Activated naive CD4-positive, alpha-beta T cell treated with anti-CD3 and anti-CD28 coated beads, Interleukin-2, amount 50 U/mL, for 72 hours (primary cell): ENCODE measurements around the gene OR5H2. TPM values are rescaled to one million over a fixed set of nuclear protein-coding genes. Genes with fewer than 3 reads are reported as not detected.
"Not testable (repeated sequence)": the region's sequence is repeated elsewhere in the genome, so short reads cannot be mapped to it uniquely, and the experiment has no call there.

Experiments
- ATAC-seq, 2 donors: fragments of 150-1000 bp; cut with Tn5 transposase; 2 replicates each; pipeline ENCODE4 v1.10.0; 2021; ENCODE audit warnings: mild to moderate bottlenecking in 2 of 2, moderate library complexity in 2 of 2
- DNase-seq, 2 donors: peaks; one replicate each; pipeline ENCODE4 v3.0.0; 2021 to 2022; ENCODE audit warnings: low spot score in 2 of 2
- H3K27ac Mint-ChIP-seq, 2 donors: one replicate each; pipeline ENCODE4 v1.8.0; 2022; ENCODE audit warnings: mild to moderate bottlenecking in 2 of 2, mixed read lengths in 2 of 2
- H3K36me3 Mint-ChIP-seq, 2 donors: one replicate each; pipeline ENCODE4 v1.8.0; 2022; ENCODE audit warnings: mixed read lengths in 2 of 2
- H3K9me3 Mint-ChIP-seq, 2 donors: one replicate each; pipeline ENCODE4 v1.8.0; 2022; ENCODE audit warnings: mixed read lengths in 2 of 2
- total RNA-seq, 2 donors: library from RNA; stranded (reverse); gene quantifications; one replicate each; pipeline ENCODE4 v1.2.3, GENCODE V29; 2022

OR5H2 gene
- total RNA-seq: not detected

GRCh38 chr3:98282205-98282604, at the start of gene OR5H2:
TSS of gene OR5H2 (plus strand) at chr3:98282505. CDS start at chr3:98282903, 398 bp downstream.
- peaks cover 0 to 3% of the 10 kb centered on the region in 2 donors for H3K9me3 Mint-ChIP-seq
- DNase-seq (no peak), ATAC-seq (no peak)
- no peak within 1 kb of the TSS for H3K27ac Mint-ChIP-seq
- no peaks in the 10 kb centered on the region for H3K36me3 Mint-ChIP-seq

- DNase-seq: no peak
- Mint-ChIP-seq H3K27ac (no peak overlapping the region), H3K36me3 (no peaks in the 10 kb centered on the region), H3K9me3 (peaks cover 0 to 4% of the 10 kb centered on the region in 2 donors)
- no peak for ATAC-seq
These were observed 48.8 kb upstream of the OR5H2 start for GRCh38 chr3:98233468-98233867.

- H3K27ac Mint-ChIP-seq: no peak overlapping the region
- no peaks in the 10 kb centered on the region for H3K36me3 Mint-ChIP-seq
- no peak for DNase-seq
- no peaks in the 10 kb centered on the region for H3K9me3 Mint-ChIP-seq
- no peak for ATAC-seq
These were observed 42.2 kb upstream of the OR5H2 start for GRCh38 chr3:98240131-98240530.

GRCh38 chr3:98242155-98242554, 40.1 kb upstream of the OR5H2 start:
- ATAC-seq (no peak), DNase-seq (no peak)
- Mint-ChIP-seq H3K36me3 (no peaks in the 10 kb centered on the region), H3K9me3 (no peaks in the 10 kb centered on the region), H3K27ac (no peak overlapping the region)

GRCh38 chr3:98243843-98244242, 38.5 kb upstream of the OR5H2 start:
- DNase-seq: no peak
- Mint-ChIP-seq H3K36me3 (no peaks in the 10 kb centered on the region), H3K9me3 (no peaks in the 10 kb centered on the region), H3K27ac (no peak overlapping the region)
- ATAC-seq: no peak

- Mint-ChIP-seq H3K36me3 (no peaks in the 10 kb centered on the region), H3K9me3 (no peaks in the 10 kb centered on the region), H3K27ac (no peak overlapping the region)
- no peak for ATAC-seq
- DNase-seq: no peak
These were observed 36.2 kb upstream of the OR5H2 start for GRCh38 chr3:98246142-98246541.

- H3K9me3 Mint-ChIP-seq: peaks cover 0 to 13% of the 10 kb centered on the region in 2 donors
- not testable (repeated sequence) for ATAC-seq, H3K27ac Mint-ChIP-seq, DNase-seq, H3K36me3 Mint-ChIP-seq
These were observed 26.3 kb upstream of the OR5H2 start for GRCh38 chr3:98256026-98256425.

- Mint-ChIP-seq H3K36me3 (no peaks in the 10 kb centered on the region), H3K9me3 (peaks cover 0 to 13% of the 10 kb centered on the region in 2 donors), H3K27ac (no peak overlapping the region)
- no peak for ATAC-seq
- DNase-seq: no peak
These were observed 22.6 kb upstream of the OR5H2 start for GRCh38 chr3:98259707-98260106.

GRCh38 chr3:98262046-98262445, 20.3 kb upstream of the OR5H2 start:
- no peak for ATAC-seq
- Mint-ChIP-seq H3K9me3 (peaks cover 0 to 13% of the 10 kb centered on the region in 2 donors), H3K36me3 (no peaks in the 10 kb centered on the region), H3K27ac (no peak overlapping the region)
- no peak for DNase-seq

GRCh38 chr3:98263944-98264343, 18.4 kb upstream of the OR5H2 start, which contains the start of gene OR5H6:
TSS of gene OR5H6 (plus strand) at chr3:98264244. CDS start at chr3:98264333, 89 bp downstream.
- Mint-ChIP-seq H3K27ac (no peak within 1 kb of the TSS), H3K36me3 (no peaks in the 10 kb centered on the region), H3K9me3 (peaks cover 0 to 5% of the 10 kb centered on the region in 2 donors)
- ATAC-seq (no peak), DNase-seq (no peak)

GRCh38 chr3:98269846-98270245, 12.5 kb upstream of the OR5H2 start:
- DNase-seq (no peak), ATAC-seq (no peak)
- H3K9me3 Mint-ChIP-seq: peaks cover 11 to 16% of the 10 kb centered on the region in 2 donors
- no peak overlapping the region for H3K27ac Mint-ChIP-seq
- peaks cover 5 to 11% of the 10 kb centered on the region in 2 donors for H3K36me3 Mint-ChIP-seq

- Mint-ChIP-seq H3K27ac (no peak overlapping the region), H3K36me3 (peaks cover 5 to 11% of the 10 kb centered on the region in 2 donors), H3K9me3 (peaks cover 11 to 16% of the 10 kb centered on the region in 2 donors)
- no peak for ATAC-seq
- no peak for DNase-seq
These were observed 10.2 kb upstream of the OR5H2 start for GRCh38 chr3:98272126-98272525.

GRCh38 chr3:98274914-98275313, 7.4 kb upstream of the OR5H2 start:
- Mint-ChIP-seq H3K36me3 (peaks cover 4 to 10% of the 10 kb centered on the region in 2 donors), H3K9me3 (peaks cover 10 to 11% of the 10 kb centered on the region in 2 donors), H3K27ac (no peak overlapping the region)
- no peak for ATAC-seq
- DNase-seq: no peak

GRCh38 chr3:98290916-98291315, 8.6 kb downstream of the OR5H2 start:
- H3K36me3 Mint-ChIP-seq: no peaks in the 10 kb centered on the region
- H3K9me3 Mint-ChIP-seq: peaks cover 0 to 6% of the 10 kb centered on the region in 2 donors
- ATAC-seq (no peak), DNase-seq (no peak)
- no peak overlapping the region for H3K27ac Mint-ChIP-seq

- H3K36me3 Mint-ChIP-seq: no peaks in the 10 kb centered on the region
- ATAC-seq (no peak), DNase-seq (no peak)
- H3K27ac Mint-ChIP-seq: no peak overlapping the region
- H3K9me3 Mint-ChIP-seq: peaks cover 0 to 6% of the 10 kb centered on the region in 2 donors
These were observed 9.1 kb downstream of the OR5H2 start for GRCh38 chr3:98291332-98291957.

- Mint-ChIP-seq H3K9me3 (no peaks in the 10 kb centered on the region), H3K36me3 (no peaks in the 10 kb centered on the region), H3K27ac (no peak overlapping the region)
- ATAC-seq (no peak), DNase-seq (no peak)
These were observed 39.8 kb downstream of the OR5H2 start for GRCh38 chr3:98322101-98322500.

- H3K27ac Mint-ChIP-seq: no peak overlapping the region
- H3K9me3 Mint-ChIP-seq: no peaks in the 10 kb centered on the region
- DNase-seq (no peak), ATAC-seq (no peak)
- no peaks in the 10 kb centered on the region for H3K36me3 Mint-ChIP-seq
These were observed 40.4 kb downstream of the OR5H2 start for GRCh38 chr3:98322686-98323085.

GRCh38 chr3:98323425-98323824, 41.1 kb downstream of the OR5H2 start:
- Mint-ChIP-seq H3K9me3 (no peaks in the 10 kb centered on the region), H3K36me3 (no peaks in the 10 kb centered on the region), H3K27ac (no peak overlapping the region)
- ATAC-seq (no peak), DNase-seq (no peak)
